Adrenal gland (tissue), 5 donors: ENCODE data around the gene LCE4A.

ENCODE experiments used
- POLR2A ChIP-seq, 2 donors: fragments of 450-650 bp; IDR thresholded peaks; one replicate each; pipeline ENCODE4 v1.6.1; 2017; ENCODE audit warnings: antibody characterized with exemption in 2 of 2, mild to moderate bottlenecking in 2 of 2, moderate library complexity in 1 of 2
- TF ChIP-seq, protein P1 (sequence below), 6 experiments: fragments of 450-650 bp in 4 of 6; fragments of 200-600 bp in 2 of 6; sonication (generic) in 1 of 6; IDR thresholded peaks; 1 replicate in 5 of 6; 2 replicates in 1 of 6; pipeline versions ENCODE4 v1.5.1 to v1.8.0; 2016 to 2021; ENCODE audit warnings: antibody characterized with exemption in 6 of 6, mild to moderate bottlenecking in 2 of 6, moderate library complexity in 1 of 6
- donor health status: DM: no; HTN: no; CAD: no.

GRCh38 chr1:152663098-152663497 lies 44.9 kb upstream of the LCE4A start, which contains the start of gene LCE2D:
- TF ChIP-seq POLR2A (IDR thresholded peaks at IDR 0.05) = no peak
- TF ChIP-seq, protein P1, sequence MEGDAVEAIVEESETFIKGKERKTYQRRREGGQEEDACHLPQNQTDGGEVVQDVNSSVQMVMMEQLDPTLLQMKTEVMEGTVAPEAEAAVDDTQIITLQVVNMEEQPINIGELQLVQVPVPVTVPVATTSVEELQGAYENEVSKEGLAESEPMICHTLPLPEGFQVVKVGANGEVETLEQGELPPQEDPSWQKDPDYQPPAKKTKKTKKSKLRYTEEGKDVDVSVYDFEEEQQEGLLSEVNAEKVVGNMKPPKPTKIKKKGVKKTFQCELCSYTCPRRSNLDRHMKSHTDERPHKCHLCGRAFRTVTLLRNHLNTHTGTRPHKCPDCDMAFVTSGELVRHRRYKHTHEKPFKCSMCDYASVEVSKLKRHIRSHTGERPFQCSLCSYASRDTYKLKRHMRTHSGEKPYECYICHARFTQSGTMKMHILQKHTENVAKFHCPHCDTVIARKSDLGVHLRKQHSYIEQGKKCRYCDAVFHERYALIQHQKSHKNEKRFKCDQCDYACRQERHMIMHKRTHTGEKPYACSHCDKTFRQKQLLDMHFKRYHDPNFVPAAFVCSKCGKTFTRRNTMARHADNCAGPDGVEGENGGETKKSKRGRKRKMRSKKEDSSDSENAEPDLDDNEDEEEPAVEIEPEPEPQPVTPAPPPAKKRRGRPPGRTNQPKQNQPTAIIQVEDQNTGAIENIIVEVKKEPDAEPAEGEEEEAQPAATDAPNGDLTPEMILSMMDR (IDR thresholded peaks at IDR 0.05) = no peak
